Neural crest cell (in vitro differentiated cells): ENCODE measurements around the gene OSR1. TPM values are rescaled to one million over a fixed set of nuclear protein-coding genes. Genes with fewer than 3 reads are reported as not detected.

ENCODE experiments used
- DNase-seq: peaks from one replicate; pipeline ENCODE4 v3.0.0; 2021; ENCODE audit warnings: low read depth, mixed read lengths, low spot score
- H3K27ac Mint-ChIP-seq: one replicate; pipeline ENCODE4 v1.8.0; 2021; ENCODE audit warnings: mild to moderate bottlenecking, mixed read lengths; ENCODE audit not compliant: unreplicated experiment
- H3K27me3 Mint-ChIP-seq: 2 replicates; pipeline ENCODE4 v1.8.0; 2021; ENCODE audit warnings: low read depth, mild to moderate bottlenecking, mixed read lengths
- H3K36me3 Mint-ChIP-seq: 2 replicates; pipeline ENCODE4 v1.8.0; 2021; ENCODE audit warnings: low read depth, mild to moderate bottlenecking, mixed read lengths
- H3K4me1 Mint-ChIP-seq: 2 replicates; pipeline ENCODE4 v1.8.0; 2021; ENCODE audit warnings: mixed read lengths
- H3K4me3 Mint-ChIP-seq: one replicate; pipeline ENCODE4 v1.8.0; 2021; ENCODE audit warnings: mild to moderate bottlenecking, mixed read lengths
- H3K9me3 Mint-ChIP-seq: 2 replicates; pipeline ENCODE4 v1.8.0; 2021; ENCODE audit warnings: mixed read lengths
- total RNA-seq: library from RNA; stranded (reverse); gene quantifications from 2 replicates; pipeline ENCODE4 v1.2.1, GENCODE V29; 2021
- TF ChIP-seq, protein P1 (sequence below): fragments of 200-600 bp; sonication (generic); conservative IDR thresholded peaks from 2 replicates; pipeline ENCODE4 v1.5.0; 2021; ENCODE audit warnings: antibody characterized with exemption, mild to moderate bottlenecking

The OSR1 gene
- total RNA-seq, 1 donor from 2014 or later = 0.33 TPM

DNA sequence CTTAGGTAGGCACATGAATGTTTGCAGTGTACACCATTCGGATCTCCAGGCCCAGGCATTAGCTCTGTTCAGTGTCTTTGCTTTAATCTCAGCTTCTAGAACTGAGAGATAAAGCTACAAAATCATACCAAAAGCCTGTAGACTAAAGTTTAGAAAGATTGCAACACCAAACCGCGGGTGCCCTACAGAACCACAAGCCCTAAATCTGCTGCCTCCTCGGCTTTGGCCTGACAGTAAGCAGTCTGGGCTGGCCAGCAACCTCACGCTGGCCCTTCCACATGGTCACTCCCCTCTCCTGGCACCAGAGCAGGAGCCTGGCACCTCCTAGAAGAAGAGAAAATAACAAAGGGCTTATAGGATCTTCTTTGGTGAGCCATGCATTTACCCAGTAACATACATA lies 8.9 kb upstream of the OSR1 start:
- H3K36me3 Mint-ChIP-seq = no peaks in the 10 kb centered on the region
- peaks cover 13% of the 10 kb centered on the region for H3K4me1 Mint-ChIP-seq
- H3K27me3 Mint-ChIP-seq = peaks cover 94% of the 10 kb centered on the region

DNA sequence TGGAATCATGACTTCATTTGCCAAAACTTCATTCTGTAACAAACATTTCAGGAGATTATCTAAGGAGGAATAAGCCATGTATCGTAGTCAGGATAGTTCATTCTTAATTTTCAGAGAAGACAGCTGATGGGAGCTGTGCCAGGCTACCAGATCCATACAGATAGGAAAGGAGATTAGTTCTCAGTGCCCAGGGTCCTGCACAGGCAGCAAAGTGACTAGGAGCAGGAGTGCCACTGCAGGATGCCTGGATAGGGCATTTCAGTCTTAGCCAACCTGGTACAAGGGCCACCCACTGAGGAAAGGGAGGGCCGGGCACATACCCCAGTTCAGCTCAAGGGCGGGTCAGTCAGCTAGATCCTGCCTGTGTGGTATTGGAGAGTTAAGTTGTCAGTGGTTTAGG lies 6.7 kb upstream of the OSR1 start:
- Mint-ChIP-seq H3K27ac (no peak overlapping the region), H3K4me3 (no peak overlapping the region), H3K4me1 (peaks cover 21% of the 10 kb centered on the region), H3K9me3 (no peaks in the 10 kb centered on the region), H3K36me3 (no peaks in the 10 kb centered on the region), H3K27me3 (peaks cover 94% of the 10 kb centered on the region)
- no peak for DNase-seq
- TF ChIP-seq, protein P1, sequence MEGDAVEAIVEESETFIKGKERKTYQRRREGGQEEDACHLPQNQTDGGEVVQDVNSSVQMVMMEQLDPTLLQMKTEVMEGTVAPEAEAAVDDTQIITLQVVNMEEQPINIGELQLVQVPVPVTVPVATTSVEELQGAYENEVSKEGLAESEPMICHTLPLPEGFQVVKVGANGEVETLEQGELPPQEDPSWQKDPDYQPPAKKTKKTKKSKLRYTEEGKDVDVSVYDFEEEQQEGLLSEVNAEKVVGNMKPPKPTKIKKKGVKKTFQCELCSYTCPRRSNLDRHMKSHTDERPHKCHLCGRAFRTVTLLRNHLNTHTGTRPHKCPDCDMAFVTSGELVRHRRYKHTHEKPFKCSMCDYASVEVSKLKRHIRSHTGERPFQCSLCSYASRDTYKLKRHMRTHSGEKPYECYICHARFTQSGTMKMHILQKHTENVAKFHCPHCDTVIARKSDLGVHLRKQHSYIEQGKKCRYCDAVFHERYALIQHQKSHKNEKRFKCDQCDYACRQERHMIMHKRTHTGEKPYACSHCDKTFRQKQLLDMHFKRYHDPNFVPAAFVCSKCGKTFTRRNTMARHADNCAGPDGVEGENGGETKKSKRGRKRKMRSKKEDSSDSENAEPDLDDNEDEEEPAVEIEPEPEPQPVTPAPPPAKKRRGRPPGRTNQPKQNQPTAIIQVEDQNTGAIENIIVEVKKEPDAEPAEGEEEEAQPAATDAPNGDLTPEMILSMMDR = no peak

More for the DNA sequence above, 8.9 kb upstream of the OSR1 start:
- no peak for DNase-seq
- H3K9me3 Mint-ChIP-seq = no peaks in the 10 kb centered on the region
- TF ChIP-seq, protein P1 = no peak
- no peak overlapping the region for H3K27ac Mint-ChIP-seq
- H3K4me3 Mint-ChIP-seq = no peak overlapping the region

DNA sequence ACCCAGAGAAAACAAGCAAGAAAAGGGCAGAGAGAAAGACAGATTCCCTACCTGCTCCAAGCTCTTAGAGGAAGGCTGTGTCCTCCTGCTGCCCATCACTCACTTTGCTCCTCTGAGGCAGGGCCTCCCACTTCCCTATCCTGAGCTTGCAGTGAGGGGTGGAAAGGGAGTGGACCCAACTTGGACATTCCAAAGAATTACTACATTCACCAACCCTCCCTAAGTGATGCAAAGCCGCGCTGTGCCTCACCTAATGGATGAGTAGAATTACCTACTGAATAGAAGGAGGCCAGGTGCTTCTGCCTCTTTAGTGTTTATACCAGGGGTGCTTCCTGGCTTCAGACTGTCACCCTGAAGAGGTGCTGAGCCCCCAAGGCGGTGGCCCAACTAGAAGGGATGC lies 5.6 kb upstream of the OSR1 start:
- no peaks in the 10 kb centered on the region for H3K36me3 Mint-ChIP-seq
- no peak for DNase-seq
- H3K9me3 Mint-ChIP-seq = no peaks in the 10 kb centered on the region
- H3K27ac Mint-ChIP-seq = no peak overlapping the region
- H3K4me1 Mint-ChIP-seq = peaks cover 21% of the 10 kb centered on the region
- H3K27me3 Mint-ChIP-seq = peaks cover 97% of the 10 kb centered on the region
- TF ChIP-seq, protein P1 = no peak
- peak overlapping the region; percentile 77 for H3K4me3 Mint-ChIP-seq

GRCh38 chr2:19363474-19363778 lies 5.0 kb upstream of the OSR1 start:
- Mint-ChIP-seq H3K27me3 (peaks cover 97% of the 10 kb centered on the region), H3K27ac (no peak overlapping the region), H3K4me1 (peaks cover 21% of the 10 kb centered on the region), H3K36me3 (no peaks in the 10 kb centered on the region), H3K4me3 (peak overlapping the region; percentile 77), H3K9me3 (no peaks in the 10 kb centered on the region)
- no peak for DNase-seq
- TF ChIP-seq, protein P1 = no peak

DNA sequence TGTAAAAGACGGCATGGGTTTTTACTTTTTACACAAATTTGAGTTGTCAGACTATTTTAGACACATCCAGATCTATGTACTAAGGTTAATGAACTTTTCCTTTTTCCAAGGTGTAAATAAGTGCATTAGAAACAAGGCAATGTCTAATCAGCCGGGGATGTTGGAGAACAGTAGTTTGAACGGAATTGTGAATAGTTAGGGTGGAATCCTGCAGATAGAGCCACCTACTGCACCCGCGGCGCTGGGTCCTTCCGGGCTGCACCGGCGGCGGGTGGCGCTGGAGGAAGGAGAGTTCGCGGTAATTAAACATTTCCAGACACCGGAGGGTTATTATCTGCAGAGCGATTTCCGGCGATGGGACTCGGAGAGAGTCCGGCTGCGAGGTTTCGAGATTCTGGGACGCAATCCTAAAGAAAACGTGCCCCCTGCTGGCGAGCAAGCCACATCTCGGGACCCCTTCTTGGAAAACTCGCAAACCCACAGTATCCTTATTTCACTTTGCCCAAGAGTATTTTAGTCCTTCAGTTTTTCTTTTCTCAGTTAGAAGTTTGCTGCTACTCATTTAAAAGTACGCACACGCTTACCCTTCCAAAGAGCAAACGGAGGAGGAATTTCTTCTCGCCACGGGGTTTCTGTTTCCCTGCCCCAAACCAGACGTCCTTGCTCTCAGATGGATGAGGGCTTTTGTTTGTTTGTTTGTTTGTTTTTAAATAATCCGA lies 4.5 kb upstream of the OSR1 start:
- no peaks in the 10 kb centered on the region for H3K9me3 Mint-ChIP-seq
- peaks cover 22% of the 10 kb centered on the region for H3K4me1 Mint-ChIP-seq
- H3K4me3 Mint-ChIP-seq = peak overlapping the region; percentile 77
- no peaks in the 10 kb centered on the region for H3K36me3 Mint-ChIP-seq
- DNase-seq = peak; percentile 79
- H3K27ac Mint-ChIP-seq = no peak overlapping the region
- TF ChIP-seq, protein P1 = peak; percentile 91
- peaks cover 96% of the 10 kb centered on the region for H3K27me3 Mint-ChIP-seq
